Panc1 (cell line): ENCODE measurements around the gene WDR82. TPM values are rescaled to one million over a fixed set of nuclear protein-coding genes. Genes with fewer than 3 reads are reported as not detected.

Source experiments
- ATAC-seq: fragments of 200-7000 bp; cut with Tn5 transposase; 2 replicates; pipeline ENCODE4 v1.9.1; 2020; ENCODE audit warnings: mild to moderate bottlenecking, moderate library complexity
- BruUV-seq: library from RNA; stranded (reverse); fragments of 400-500 nt; replicated peaks from 2 replicates; lab custom pipeline; 2021; lab: Mats Ljungman, UMichigan
- CTCF ChIA-PET: fragments of 300-600 bp; sonication (Branson Sonifier 250); formaldehyde crosslinking; loops from one replicate; lab custom pipeline; 2022; ENCODE audit warnings: antibody characterized with exemption; lab: Charles Lee
- POLR2A ChIA-PET: fragments of 300-600 bp; sonication (Branson Sonifier 250); formaldehyde crosslinking; loops from one replicate; lab custom pipeline; 2022; ENCODE audit warnings: antibody characterized with exemption; lab: Charles Lee
- DNase-seq: peaks from one replicate; pipeline ENCODE4 v3.0.0-alpha.2; 2010; ENCODE audit warnings: low read depth, low spot score
- H3K27ac ChIP-seq: 2 replicates; pipeline ENCODE4 v1.5.1; 2011; ENCODE audit warnings: mild to moderate bottlenecking, low read length, inconsistent platforms
- H3K27me3 ChIP-seq: fragments of 200-500 bp; sonication (Bioruptor generic); 2 replicates; pipeline ENCODE4 v1.6.0; 2014; ENCODE audit warnings: low read length, inconsistent platforms; ENCODE audit not compliant: control insufficient read depth, insufficient read depth
- H3K36me3 ChIP-seq: fragments of 200-500 bp; sonication (Bioruptor generic); 2 replicates; pipeline ENCODE4 v1.5.1; 2014; ENCODE audit warnings: inconsistent platforms, mild to moderate bottlenecking, low read length, moderate library complexity; ENCODE audit not compliant: control insufficient read depth, insufficient read depth
- H3K4me1 ChIP-seq: 2 replicates; pipeline ENCODE4 v1.5.1; 2011; ENCODE audit warnings: inconsistent platforms, mild to moderate bottlenecking, low read length, moderate library complexity; ENCODE audit not compliant: control insufficient read depth, insufficient read depth
- H3K4me3 ChIP-seq, 2 experiments: 2 replicates each; pipeline ENCODE4 v1.5.1; 2011 to 2012; ENCODE audit warnings: low read depth in 2 of 2, low read length in 2 of 2, mild to moderate bottlenecking in 2 of 2, inconsistent platforms in 1 of 2, moderate library complexity in 1 of 2
- H3K9me3 ChIP-seq: fragments of 200-500 bp; sonication (Bioruptor generic); 2 replicates; pipeline ENCODE4 v1.5.1; 2014; ENCODE audit warnings: low read depth, mild to moderate bottlenecking, inconsistent platforms, low read length, moderate library complexity; ENCODE audit not compliant: control insufficient read depth, insufficient read depth
- POLR2AphosphoS5 ChIP-seq: IDR thresholded peaks from 2 replicates; pipeline ENCODE4 v1.6.1; 2012; ENCODE audit warnings: mild to moderate bottlenecking, low read depth, low read length, moderate library complexity
- SIN3A ChIP-seq: IDR thresholded peaks from 2 replicates; pipeline ENCODE4 v1.6.1; 2012; ENCODE audit warnings: low read depth, mild to moderate bottlenecking, low read length, moderate library complexity, borderline replicate concordance; ENCODE audit not compliant: insufficient read depth
- TCF7L2 ChIP-seq: IDR thresholded peaks from 2 replicates; pipeline ENCODE4 v1.6.1; 2011; ENCODE audit warnings: mild to moderate bottlenecking, low read depth, low read length, inconsistent platforms
- in situ Hi-C: cut with HindIII; loops from 2 replicates; pipeline ENCODE4 v1.10.0; 2016; ENCODE audit warnings: low sequenced_read_pairs, low pct_unique_long_range_greater_than_20kb
- intact Hi-C: fragments of 100-400 bp; cut with micrococcal nuclease; formaldehyde crosslinking; loops from one replicate; pipeline ENCODE4 v1.10.0; 2022; ENCODE audit not compliant: unreplicated experiment
- total RNA-seq: library from RNA; stranded (reverse); gene quantifications from one replicate; pipeline ENCODE4 v1.2.1, GENCODE V29; 2021; ENCODE audit not compliant: unreplicated experiment
- TF ChIP-seq, protein P1 (sequence below), 2 experiments: IDR thresholded peaks; 2 replicates each; pipeline ENCODE4 v1.6.1; 2011 to 2012; ENCODE audit warnings: low read depth in 2 of 2, control low read depth in 1 of 2, low read length in 1 of 2, mild to moderate bottlenecking in 1 of 2, moderate library complexity in 1 of 2; ENCODE audit not compliant: insufficient read depth in 1 of 2
- TF ChIP-seq, protein P2 (sequence below): fragments of 450-650 bp; IDR thresholded peaks from 2 replicates; pipeline ENCODE4 v1.5.1; 2017; ENCODE audit warnings: mild to moderate bottlenecking

The WDR82 gene
- total RNA-seq, 1 experiment from 2014 or later = 57.9 TPM

GRCh38 chr3:52297242-52298148 is 19.0 kb upstream of the WDR82 start:
- ChIA-PET CTCF (interaction anchor here (0.6 to 1.4 kb wide), 3 partner anchors 9 to 88 kb away, joined by 4 to 5 read pairs (median 4); no protein-coding TSS in a partner anchor), POLR2A (no interaction called here)

GRCh38 chr3:52295671-52296208 is 17.3 kb upstream of the WDR82 start:
- CTCF ChIA-PET = interaction anchor here (0.6 kb wide), 1 partner anchor 79 kb away, joined by 3 read pairs; no protein-coding TSS in a partner anchor
- Histone ChIP-seq H3K27me3 (no peaks in the 10 kb centered on the region), H3K9me3 (no peaks in the 10 kb centered on the region), H3K4me1 (peaks cover 13% of the 10 kb centered on the region), H3K27ac (no peak overlapping the region), H3K36me3 (no peaks in the 10 kb centered on the region), H3K4me3 (no peak overlapping the region)
- intact Hi-C loops = no loop called here
- BruUV-seq = no TSS peak
- in situ Hi-C loops = no loop called here
- no peak for DNase-seq
- ATAC-seq = no peak
- POLR2A ChIA-PET = no interaction called here
- TF ChIP-seq POLR2AphosphoS5 (no peak), TCF7L2 (no peak), SIN3A (no peak)
- TF ChIP-seq, protein P1, sequence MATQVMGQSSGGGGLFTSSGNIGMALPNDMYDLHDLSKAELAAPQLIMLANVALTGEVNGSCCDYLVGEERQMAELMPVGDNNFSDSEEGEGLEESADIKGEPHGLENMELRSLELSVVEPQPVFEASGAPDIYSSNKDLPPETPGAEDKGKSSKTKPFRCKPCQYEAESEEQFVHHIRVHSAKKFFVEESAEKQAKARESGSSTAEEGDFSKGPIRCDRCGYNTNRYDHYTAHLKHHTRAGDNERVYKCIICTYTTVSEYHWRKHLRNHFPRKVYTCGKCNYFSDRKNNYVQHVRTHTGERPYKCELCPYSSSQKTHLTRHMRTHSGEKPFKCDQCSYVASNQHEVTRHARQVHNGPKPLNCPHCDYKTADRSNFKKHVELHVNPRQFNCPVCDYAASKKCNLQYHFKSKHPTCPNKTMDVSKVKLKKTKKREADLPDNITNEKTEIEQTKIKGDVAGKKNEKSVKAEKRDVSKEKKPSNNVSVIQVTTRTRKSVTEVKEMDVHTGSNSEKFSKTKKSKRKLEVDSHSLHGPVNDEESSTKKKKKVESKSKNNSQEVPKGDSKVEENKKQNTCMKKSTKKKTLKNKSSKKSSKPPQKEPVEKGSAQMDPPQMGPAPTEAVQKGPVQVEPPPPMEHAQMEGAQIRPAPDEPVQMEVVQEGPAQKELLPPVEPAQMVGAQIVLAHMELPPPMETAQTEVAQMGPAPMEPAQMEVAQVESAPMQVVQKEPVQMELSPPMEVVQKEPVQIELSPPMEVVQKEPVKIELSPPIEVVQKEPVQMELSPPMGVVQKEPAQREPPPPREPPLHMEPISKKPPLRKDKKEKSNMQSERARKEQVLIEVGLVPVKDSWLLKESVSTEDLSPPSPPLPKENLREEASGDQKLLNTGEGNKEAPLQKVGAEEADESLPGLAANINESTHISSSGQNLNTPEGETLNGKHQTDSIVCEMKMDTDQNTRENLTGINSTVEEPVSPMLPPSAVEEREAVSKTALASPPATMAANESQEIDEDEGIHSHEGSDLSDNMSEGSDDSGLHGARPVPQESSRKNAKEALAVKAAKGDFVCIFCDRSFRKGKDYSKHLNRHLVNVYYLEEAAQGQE (IDR thresholded peaks at IDR 0.05; ENCODE audit: insufficient read depth in 1 of 2, low read depth in 2 of 2, low read length in 1 of 2) = no peak
- TF ChIP-seq, protein P2, sequence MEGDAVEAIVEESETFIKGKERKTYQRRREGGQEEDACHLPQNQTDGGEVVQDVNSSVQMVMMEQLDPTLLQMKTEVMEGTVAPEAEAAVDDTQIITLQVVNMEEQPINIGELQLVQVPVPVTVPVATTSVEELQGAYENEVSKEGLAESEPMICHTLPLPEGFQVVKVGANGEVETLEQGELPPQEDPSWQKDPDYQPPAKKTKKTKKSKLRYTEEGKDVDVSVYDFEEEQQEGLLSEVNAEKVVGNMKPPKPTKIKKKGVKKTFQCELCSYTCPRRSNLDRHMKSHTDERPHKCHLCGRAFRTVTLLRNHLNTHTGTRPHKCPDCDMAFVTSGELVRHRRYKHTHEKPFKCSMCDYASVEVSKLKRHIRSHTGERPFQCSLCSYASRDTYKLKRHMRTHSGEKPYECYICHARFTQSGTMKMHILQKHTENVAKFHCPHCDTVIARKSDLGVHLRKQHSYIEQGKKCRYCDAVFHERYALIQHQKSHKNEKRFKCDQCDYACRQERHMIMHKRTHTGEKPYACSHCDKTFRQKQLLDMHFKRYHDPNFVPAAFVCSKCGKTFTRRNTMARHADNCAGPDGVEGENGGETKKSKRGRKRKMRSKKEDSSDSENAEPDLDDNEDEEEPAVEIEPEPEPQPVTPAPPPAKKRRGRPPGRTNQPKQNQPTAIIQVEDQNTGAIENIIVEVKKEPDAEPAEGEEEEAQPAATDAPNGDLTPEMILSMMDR = no peak

More at GRCh38 chr3:52297242-52298148, 19.0 kb upstream of the WDR82 start:
- DNase-seq (no peak), ATAC-seq (no peak)
- Histone ChIP-seq H3K36me3 (no peaks in the 10 kb centered on the region), H3K27me3 (no peaks in the 10 kb centered on the region), H3K4me3 (no peak overlapping the region), H3K4me1 (peaks cover 13% of the 10 kb centered on the region), H3K9me3 (no peaks in the 10 kb centered on the region), H3K27ac (no peak overlapping the region)
- intact Hi-C loops = no loop called here
- TF ChIP-seq POLR2AphosphoS5 = no peak
- TF ChIP-seq SIN3A = no peak
- TF ChIP-seq, protein P2 = no peak
- TF ChIP-seq, protein P1 (IDR thresholded peaks at IDR 0.05; ENCODE audit: insufficient read depth in 1 of 2, low read depth in 2 of 2, low read length in 1 of 2) = no peak
- no peak for TF ChIP-seq TCF7L2
- in situ Hi-C loops = no loop called here
- BruUV-seq = no TSS peak
